Endothelial cell of umbilical vein (primary cell): ENCODE data around the gene SPTLC3. TPM values are rescaled to one million over a fixed set of nuclear protein-coding genes. Genes with fewer than 3 reads are reported as not detected.

Source experiments
- BruUV-seq: library from RNA; stranded (reverse); fragments of 400-500 nt; replicated peaks from 2 replicates; lab custom pipeline; 2021; lab: Mats Ljungman, UMichigan
- CTCF ChIA-PET: fragments of 300-600, 350-600 bp; sonication (Branson Sonifier 250); formaldehyde crosslinking; loops from one replicate; lab custom pipeline; 2021; ENCODE audit warnings: antibody characterized with exemption, inconsistent platforms; lab: Charles Lee
- POLR2A ChIA-PET: fragments of 300-600, 350-600 bp; sonication (Branson Sonifier 250); formaldehyde crosslinking; loops from one replicate; lab custom pipeline; 2021; ENCODE audit warnings: antibody characterized with exemption, inconsistent platforms; lab: Charles Lee
- DNase-seq: peaks from one replicate; pipeline ENCODE4 v3.0.0-alpha.2; 2011; ENCODE audit warnings: low read depth, low spot score
- FAIRE-seq: peaks from 2 replicates; lab custom pipeline; 2011; peaks lifted over from hg19 to GRCh38; lab: Jason Lieb, UNC
- H2AFZ ChIP-seq: 2 replicates; pipeline ENCODE4 v1.6.0; 2012; ENCODE audit warnings: low read depth, low read length, control low read depth, inconsistent platforms
- H3K27ac ChIP-seq: 2 replicates; pipeline ENCODE4 v1.5.1; 2011; ENCODE audit warnings: low read depth, mild to moderate bottlenecking, control low read depth, low read length, moderate library complexity; ENCODE audit not compliant: insufficient read depth
- H3K27me3 ChIP-seq, 2 experiments: 2 replicates each; pipeline versions ENCODE4 v1.6.0 to v1.6.1; 2011; ENCODE audit warnings: low read length in 2 of 2, mixed read lengths in 1 of 2; ENCODE audit not compliant: control insufficient read depth in 2 of 2, insufficient read depth in 2 of 2
- H3K36me3 ChIP-seq, 2 experiments: 2 replicates in 1 of 2; 3 replicates in 1 of 2; pipeline ENCODE4 v1.5.1; 2011; ENCODE audit warnings: low read length in 2 of 2, mild to moderate bottlenecking in 1 of 2, moderate library complexity in 1 of 2; ENCODE audit not compliant: control insufficient read depth in 2 of 2, insufficient read depth in 2 of 2; ENCODE audit errors: extremely low read depth in 1 of 2
- H3K4me1 ChIP-seq: 3 replicates; pipeline ENCODE4 v1.5.1; 2011; ENCODE audit warnings: mild to moderate bottlenecking, low read length; ENCODE audit not compliant: control insufficient read depth, insufficient read depth; ENCODE audit errors: extremely low read depth
- H3K4me2 ChIP-seq: 2 replicates; pipeline ENCODE4 v1.6.1; 2011; ENCODE audit warnings: low read length, control low read depth, mixed read lengths; ENCODE audit not compliant: insufficient read depth
- H3K4me3 ChIP-seq, 3 experiments: fragments of 200-600 bp in 1 of 3; sonication (generic), shearing (Covaris generic) in 1 of 3; replicated peaks in 1 of 3; 2 replicates each; pipeline ENCODE4 v1.5.1; 2011 to 2016; ENCODE audit warnings: control low read depth in 3 of 3, low read length in 3 of 3, mild to moderate bottlenecking in 2 of 3, inconsistent platforms in 1 of 3, low read depth in 1 of 3, moderate library complexity in 1 of 3; ENCODE audit not compliant: insufficient read depth in 1 of 3
- H3K79me2 ChIP-seq: 2 replicates; pipeline ENCODE4 v1.6.0; 2012; ENCODE audit warnings: low read length, inconsistent platforms; ENCODE audit not compliant: control insufficient read depth, insufficient read depth
- H3K9ac ChIP-seq: replicated peaks from 2 replicates; pipeline ENCODE3; 2011; ENCODE audit warnings: low read length, control low read depth; ENCODE audit not compliant: insufficient read depth; ENCODE audit errors: extremely low read depth
- H3K9me1 ChIP-seq: replicated peaks from 3 replicates; pipeline ENCODE4 v1.6.0; 2011; ENCODE audit warnings: mild to moderate bottlenecking, low read length; ENCODE audit not compliant: control insufficient read depth, insufficient read depth; ENCODE audit errors: extremely low read depth
- H3K9me3 ChIP-seq: replicated peaks from 2 replicates; pipeline ENCODE4 v1.5.1; 2012; ENCODE audit warnings: low read length, inconsistent platforms; ENCODE audit not compliant: control insufficient read depth, insufficient read depth
- H4K20me1 ChIP-seq: replicated peaks from 2 replicates; pipeline ENCODE3; 2011; ENCODE audit warnings: mild to moderate bottlenecking, low read length; ENCODE audit not compliant: control insufficient read depth, insufficient read depth; ENCODE audit errors: extremely low read depth
- EZH2 ChIP-seq: IDR thresholded peaks from 2 replicates; pipeline ENCODE4 v1.6.1; 2012; ENCODE audit warnings: borderline replicate concordance, low read depth, mild to moderate bottlenecking, moderate library complexity, low read length, inconsistent platforms; ENCODE audit not compliant: severe bottlenecking
- FOS ChIP-seq: IDR thresholded peaks from 2 replicates; pipeline ENCODE4 v1.6.1; 2011; ENCODE audit warnings: mild to moderate bottlenecking, low read length, moderate library complexity, borderline replicate concordance; ENCODE audit not compliant: insufficient read depth
- GATA2 ChIP-seq: IDR thresholded peaks from 2 replicates; pipeline ENCODE4 v1.7.0; 2011; ENCODE audit warnings: low read depth, mild to moderate bottlenecking, moderate library complexity, mixed read lengths, low read length; ENCODE audit not compliant: insufficient read length, insufficient read depth
- JUN ChIP-seq: IDR thresholded peaks from 2 replicates; pipeline ENCODE4 v1.6.1; 2011; ENCODE audit warnings: borderline replicate concordance, low read depth; ENCODE audit not compliant: insufficient read length, insufficient read depth
- MYC ChIP-seq: IDR thresholded peaks from one replicate; pipeline ENCODE4 v1.6.1; 2011; ENCODE audit warnings: mild to moderate bottlenecking, low read depth, low read length
- POLR2A ChIP-seq: IDR thresholded peaks from 2 replicates; pipeline ENCODE4 v1.6.1; 2012; ENCODE audit warnings: low read depth, mild to moderate bottlenecking, control low read depth, low read length
- POLR2AphosphoS5 ChIP-seq: IDR thresholded peaks from 2 replicates; pipeline ENCODE4 v1.6.1; 2012; ENCODE audit warnings: low read depth, mild to moderate bottlenecking, control low read depth, low read length, moderate library complexity; ENCODE audit not compliant: insufficient read depth
- dilution Hi-C: fragments of 300-500 bp; cut with MboI; formaldehyde crosslinking; loops from one replicate; pipeline ENCODE4 v1.15.0; 2019; ENCODE audit warnings: low sequenced_read_pairs; ENCODE audit not compliant: extremely low pct_ligation_motif_present
- intact Hi-C: fragments of 100-400 bp; cut with micrococcal nuclease; formaldehyde crosslinking; loops from one replicate; pipeline ENCODE4 v1.10.0; 2022
- polyA plus RNA-seq, 4 experiments: library from polyadenylated mRNA; depleted of rRNA in 3 of 4; stranded (reverse) in 3 of 4; unstranded in 1 of 4; fragments of >200 nt; gene quantifications; 2 replicates each; pipeline versions ENCODE4 v1.2.1 to v1.2.3, GENCODE V29; 2011 to 2012; ENCODE audit warnings: missing spikeins in 1 of 4
- total RNA-seq: library from RNA; stranded (reverse); gene quantifications from 2 replicates; pipeline ENCODE4 v1.2.3, GENCODE V29; 2021
- TF ChIP-seq, protein P1 (sequence below), 2 donors: IDR thresholded peaks; 1 replicate in 1 of 2; 2 replicates in 1 of 2; pipeline ENCODE4 v1.5.1; 2011; ENCODE audit warnings: low read length in 2 of 2, mild to moderate bottlenecking in 2 of 2, moderate library complexity in 2 of 2, control low read depth in 1 of 2, inconsistent platforms in 1 of 2, low read depth in 1 of 2; ENCODE audit not compliant: insufficient read depth in 1 of 2; ENCODE audit errors: extremely low read depth in 1 of 2
- TF ChIP-seq, protein P2 (sequence below): IDR thresholded peaks from 2 replicates; pipeline ENCODE4 v1.6.1; 2011; ENCODE audit not compliant: insufficient read depth, insufficient read length

The SPTLC3 gene
- total and polyA plus RNA-seq, 2 donors (not counting 3 experiments of a cell fraction or from before 2014, with no cell fraction given) = 0.29 to 0.35 TPM

DNA sequence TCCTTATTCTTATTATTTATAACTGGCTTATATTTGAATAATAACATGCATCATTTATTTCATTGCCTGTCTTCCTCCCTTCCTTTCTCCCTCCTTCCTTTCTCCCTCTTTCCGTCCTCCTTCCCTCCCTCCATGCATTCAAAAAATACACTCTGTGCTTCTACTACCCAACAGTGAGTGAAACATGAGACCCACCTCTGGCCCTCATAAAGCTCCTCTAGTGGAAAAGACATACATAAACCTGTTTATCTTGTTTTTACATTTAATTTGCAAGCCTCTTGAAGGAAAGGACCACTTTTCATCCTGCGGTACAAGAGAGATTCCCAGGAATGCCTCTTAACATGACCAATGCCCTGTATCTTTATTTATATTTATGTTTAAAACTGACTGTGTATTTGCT is 190.5 kb downstream of the SPTLC3 start:
- no peak overlapping the region for H3K27ac ChIP-seq

More for the DNA sequence above, 190.5 kb downstream of the SPTLC3 start:
- no peaks in the 10 kb centered on the region for H3K79me2 ChIP-seq
- ChIA-PET POLR2A (no interaction called here), CTCF (no interaction called here)
- dilution Hi-C loops (no loop called here), intact Hi-C loops (no loop called here)
- no peaks in the 10 kb centered on the region for H3K9me1 ChIP-seq
- H3K9ac ChIP-seq = no peak overlapping the region
- no peak for FAIRE-seq
- H3K4me3 ChIP-seq = no peak overlapping the region
- DNase-seq = no peak
- no peaks in the 10 kb centered on the region for H3K36me3 ChIP-seq
- H2AFZ ChIP-seq = no peak overlapping the region
- no TSS peak for BruUV-seq
- H3K4me1 ChIP-seq = no peaks in the 10 kb centered on the region
- no peak for TF ChIP-seq EZH2
- TF ChIP-seq, protein P1, sequence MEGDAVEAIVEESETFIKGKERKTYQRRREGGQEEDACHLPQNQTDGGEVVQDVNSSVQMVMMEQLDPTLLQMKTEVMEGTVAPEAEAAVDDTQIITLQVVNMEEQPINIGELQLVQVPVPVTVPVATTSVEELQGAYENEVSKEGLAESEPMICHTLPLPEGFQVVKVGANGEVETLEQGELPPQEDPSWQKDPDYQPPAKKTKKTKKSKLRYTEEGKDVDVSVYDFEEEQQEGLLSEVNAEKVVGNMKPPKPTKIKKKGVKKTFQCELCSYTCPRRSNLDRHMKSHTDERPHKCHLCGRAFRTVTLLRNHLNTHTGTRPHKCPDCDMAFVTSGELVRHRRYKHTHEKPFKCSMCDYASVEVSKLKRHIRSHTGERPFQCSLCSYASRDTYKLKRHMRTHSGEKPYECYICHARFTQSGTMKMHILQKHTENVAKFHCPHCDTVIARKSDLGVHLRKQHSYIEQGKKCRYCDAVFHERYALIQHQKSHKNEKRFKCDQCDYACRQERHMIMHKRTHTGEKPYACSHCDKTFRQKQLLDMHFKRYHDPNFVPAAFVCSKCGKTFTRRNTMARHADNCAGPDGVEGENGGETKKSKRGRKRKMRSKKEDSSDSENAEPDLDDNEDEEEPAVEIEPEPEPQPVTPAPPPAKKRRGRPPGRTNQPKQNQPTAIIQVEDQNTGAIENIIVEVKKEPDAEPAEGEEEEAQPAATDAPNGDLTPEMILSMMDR (IDR thresholded peaks at IDR 0.05; ENCODE audit: extremely low read depth in 1 of 2, insufficient read depth in 1 of 2, low read depth in 1 of 2, low read length in 2 of 2) = no peak
- TF ChIP-seq, protein P2, sequence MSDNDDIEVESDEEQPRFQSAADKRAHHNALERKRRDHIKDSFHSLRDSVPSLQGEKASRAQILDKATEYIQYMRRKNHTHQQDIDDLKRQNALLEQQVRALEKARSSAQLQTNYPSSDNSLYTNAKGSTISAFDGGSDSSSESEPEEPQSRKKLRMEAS = no peak
- no peak for TF ChIP-seq JUN
- TF ChIP-seq GATA2 = no peak
- TF ChIP-seq FOS = no peak
- TF ChIP-seq POLR2A = no peak
- TF ChIP-seq POLR2AphosphoS5 = no peak
- no peak for TF ChIP-seq MYC
- H3K27me3 ChIP-seq = no peaks in the 10 kb centered on the region
- H4K20me1 ChIP-seq = no peaks in the 10 kb centered on the region
- no peaks in the 10 kb centered on the region for H3K9me3 ChIP-seq
- no peak overlapping the region for H3K4me2 ChIP-seq
